Measurements from ENCODE around the gene PIGR. TPM values are rescaled to one million over a fixed set of nuclear protein-coding genes. Genes with fewer than 3 reads are reported as not detected.

Gene PIGR
- polyA plus RNA-seq, 1 donor (not counting 4 experiments of a cell fraction or from before 2014, with no cell fraction given) = 0.01 TPM

DNA sequence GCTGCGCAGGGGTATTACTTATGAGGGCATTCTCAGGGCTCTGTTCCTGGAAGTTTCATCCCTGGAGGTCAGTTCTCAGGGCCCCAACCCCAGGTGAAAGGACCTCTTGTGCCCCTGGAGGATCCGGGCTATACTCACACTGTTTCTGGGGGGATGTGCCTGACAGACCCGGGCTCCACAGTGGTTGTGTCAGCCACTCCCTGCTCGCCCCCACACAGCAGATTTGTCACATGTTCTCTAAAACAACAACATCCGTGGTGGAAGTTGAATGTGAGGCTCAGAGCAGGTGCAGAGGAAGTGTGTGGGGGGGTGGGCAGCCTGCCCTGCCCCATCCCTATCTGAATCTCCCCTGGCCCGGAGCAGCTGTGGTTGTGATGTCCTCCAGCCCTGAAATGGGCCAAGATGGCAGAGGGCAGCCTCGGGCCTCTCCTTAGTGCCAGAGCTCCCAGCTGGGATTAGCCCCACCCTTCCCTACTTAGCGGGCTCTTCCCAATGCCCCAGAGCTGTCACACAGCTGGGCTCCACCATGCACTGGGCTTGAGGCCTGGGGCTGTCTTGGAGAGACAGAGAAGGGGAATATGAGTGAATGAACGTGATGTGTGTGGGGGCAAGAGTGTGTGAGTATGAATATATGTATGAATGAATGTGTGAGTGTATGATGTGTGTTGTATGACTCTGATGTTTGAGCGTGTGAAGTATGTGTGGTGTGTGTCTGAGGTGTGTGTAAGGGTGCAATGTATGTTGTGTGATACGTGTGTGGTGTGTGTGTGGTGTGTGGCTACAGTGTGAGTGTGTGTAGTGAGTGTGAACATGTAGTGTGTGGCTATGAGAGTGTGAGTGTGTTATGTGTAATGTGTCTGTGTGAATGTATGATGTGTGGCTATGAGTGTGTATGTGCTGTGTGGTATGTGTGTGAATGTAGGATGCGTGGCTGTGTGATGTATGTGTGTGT, 23.0 kb downstream of the PIGR start:
- no peak overlapping the region for H2AFZ ChIP-seq (ENCODE audit: control insufficient read depth, low read length)
- dilution Hi-C loops (cut with MboI; ENCODE audit: extremely low pct_ligation_motif_present, low sequenced_read_pairs) = loop anchor here (10.0 kb wide), 1 partner anchor 62 kb away; no protein-coding TSS in a partner anchor
- no peak for TF ChIP-seq EZH2 (IDR thresholded peaks at IDR 0.05; ENCODE audit: low read length)
- TF ChIP-seq, protein P1, sequence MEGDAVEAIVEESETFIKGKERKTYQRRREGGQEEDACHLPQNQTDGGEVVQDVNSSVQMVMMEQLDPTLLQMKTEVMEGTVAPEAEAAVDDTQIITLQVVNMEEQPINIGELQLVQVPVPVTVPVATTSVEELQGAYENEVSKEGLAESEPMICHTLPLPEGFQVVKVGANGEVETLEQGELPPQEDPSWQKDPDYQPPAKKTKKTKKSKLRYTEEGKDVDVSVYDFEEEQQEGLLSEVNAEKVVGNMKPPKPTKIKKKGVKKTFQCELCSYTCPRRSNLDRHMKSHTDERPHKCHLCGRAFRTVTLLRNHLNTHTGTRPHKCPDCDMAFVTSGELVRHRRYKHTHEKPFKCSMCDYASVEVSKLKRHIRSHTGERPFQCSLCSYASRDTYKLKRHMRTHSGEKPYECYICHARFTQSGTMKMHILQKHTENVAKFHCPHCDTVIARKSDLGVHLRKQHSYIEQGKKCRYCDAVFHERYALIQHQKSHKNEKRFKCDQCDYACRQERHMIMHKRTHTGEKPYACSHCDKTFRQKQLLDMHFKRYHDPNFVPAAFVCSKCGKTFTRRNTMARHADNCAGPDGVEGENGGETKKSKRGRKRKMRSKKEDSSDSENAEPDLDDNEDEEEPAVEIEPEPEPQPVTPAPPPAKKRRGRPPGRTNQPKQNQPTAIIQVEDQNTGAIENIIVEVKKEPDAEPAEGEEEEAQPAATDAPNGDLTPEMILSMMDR (optimal IDR thresholded peaks at IDR 0.05 in 1 of 3, IDR thresholded peaks at IDR 0.05 in 1 of 3, conservative IDR thresholded peaks at IDR 0.05 in 1 of 3; ENCODE audit: extremely low read depth in 1 of 3, insufficient read depth in 2 of 3, low read length in 3 of 3) = no peak
- H3K4me3 ChIP-seq (ENCODE audit: control insufficient read depth in 2 of 3, extremely low read depth in 1 of 3, insufficient read depth in 2 of 3, low read depth in 1 of 3, low read length in 3 of 3) = no peak overlapping the region
- no peaks in the 10 kb centered on the region for H3K9me1 ChIP-seq (ENCODE audit: control insufficient read depth, extremely low read depth, insufficient read depth, low read length)
- H3K36me3 ChIP-seq (ENCODE audit: control insufficient read depth in 2 of 2, extremely low read depth in 1 of 2, insufficient read depth in 2 of 2, low read length in 2 of 2) = no peaks in the 10 kb centered on the region
- no peak overlapping the region for H3K9ac ChIP-seq (ENCODE audit: control insufficient read depth, extremely low read depth, insufficient read depth, low read length)
- DNase-seq (ENCODE audit: low read depth, low spot score) = no peak
- FAIRE-seq = no peak
- no peaks in the 10 kb centered on the region for H3K27me3 ChIP-seq (ENCODE audit: control insufficient read depth, extremely low read depth, insufficient read depth, low read length)
- H3K4me2 ChIP-seq (ENCODE audit: control insufficient read depth, extremely low read depth, insufficient read depth, low read depth, low read length) = no peak overlapping the region
- no peak overlapping the region for H3K27ac ChIP-seq (ENCODE audit: control insufficient read depth, insufficient read depth, low read length)
- H3K4me1 ChIP-seq (ENCODE audit: control insufficient read depth, extremely low read depth, insufficient read depth, low read length) = no peaks in the 10 kb centered on the region
- H4K20me1 ChIP-seq (ENCODE audit: control insufficient read depth, extremely low read depth, insufficient read depth, low read length) = no peaks in the 10 kb centered on the region
- no peaks in the 10 kb centered on the region for H3K9me3 ChIP-seq (ENCODE audit: control insufficient read depth, low read depth, low read length)
- no peaks in the 10 kb centered on the region for H3K79me2 ChIP-seq (ENCODE audit: control insufficient read depth, insufficient read depth, low read length)

DNA sequence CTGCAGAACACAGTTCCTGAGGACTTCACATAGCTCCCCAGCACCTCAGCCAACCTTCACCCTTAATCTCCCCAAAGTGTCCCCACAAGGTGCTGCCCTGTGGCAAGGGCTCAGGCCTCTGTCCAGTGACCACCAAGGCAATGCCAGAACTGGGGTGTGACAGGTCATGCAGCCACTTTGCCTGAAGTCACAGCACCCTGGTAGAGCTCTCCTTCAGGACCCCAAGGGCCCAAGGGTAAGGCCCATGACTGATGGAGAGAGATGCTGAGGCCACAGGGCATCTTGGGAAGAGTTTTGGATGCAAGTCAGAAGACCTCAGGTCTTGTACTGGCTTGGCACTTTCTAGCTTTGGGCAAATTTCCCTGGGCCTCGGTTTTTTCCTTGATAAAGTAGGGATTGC, 23.7 kb downstream of the PIGR start:
- Histone ChIP-seq H3K79me2 (ENCODE audit: control insufficient read depth, insufficient read depth, low read length) (no peaks in the 10 kb centered on the region), H3K4me3 (ENCODE audit: control insufficient read depth in 2 of 3, extremely low read depth in 1 of 3, insufficient read depth in 2 of 3, low read depth in 1 of 3, low read length in 3 of 3) (no peak overlapping the region), H3K27ac (ENCODE audit: control insufficient read depth, insufficient read depth, low read length) (no peak overlapping the region), H3K9me1 (ENCODE audit: control insufficient read depth, extremely low read depth, insufficient read depth, low read length) (no peaks in the 10 kb centered on the region), H2AFZ (ENCODE audit: control insufficient read depth, low read length) (no peak overlapping the region), H3K4me1 (ENCODE audit: control insufficient read depth, extremely low read depth, insufficient read depth, low read length) (no peaks in the 10 kb centered on the region), H3K4me2 (ENCODE audit: control insufficient read depth, extremely low read depth, insufficient read depth, low read depth, low read length) (no peak overlapping the region), H3K9ac (ENCODE audit: control insufficient read depth, extremely low read depth, insufficient read depth, low read length) (no peak overlapping the region), H3K36me3 (ENCODE audit: control insufficient read depth in 2 of 2, extremely low read depth in 1 of 2, insufficient read depth in 2 of 2, low read length in 2 of 2) (no peaks in the 10 kb centered on the region), H3K27me3 (ENCODE audit: control insufficient read depth, extremely low read depth, insufficient read depth, low read length) (no peaks in the 10 kb centered on the region), H3K9me3 (ENCODE audit: control insufficient read depth, low read depth, low read length) (no peaks in the 10 kb centered on the region), H4K20me1 (ENCODE audit: control insufficient read depth, extremely low read depth, insufficient read depth, low read length) (no peaks in the 10 kb centered on the region)
- TF ChIP-seq EZH2 (IDR thresholded peaks at IDR 0.05; ENCODE audit: low read length) = no peak
- FAIRE-seq = no peak
- dilution Hi-C loops (cut with MboI; ENCODE audit: extremely low pct_ligation_motif_present, low sequenced_read_pairs) = loop anchor here (10.0 kb wide), 1 partner anchor 62 kb away; no protein-coding TSS in a partner anchor
- DNase-seq (ENCODE audit: low read depth, low spot score) = no peak

All from keratinocyte (primary cell).